MM.1S (cell line): Measurements from ENCODE around the gene ERO1B.

Experiments used
- DNase-seq: peaks from one replicate; pipeline ENCODE4 v3.0.0-alpha.2; 2015
- H2AFZ ChIP-seq: fragments of 300-600 bp; sonication (generic); 2 replicates; pipeline ENCODE4 v1.6.0; 2016; ENCODE audit warnings: antibody characterized with exemption, low read length
- H3F3A ChIP-seq: fragments of 300-600 bp; sonication (generic); 2 replicates; pipeline ENCODE4 v1.6.1; 2016; ENCODE audit warnings: mild to moderate bottlenecking, antibody characterized with exemption, low read length, moderate library complexity, mixed read lengths; ENCODE audit not compliant: insufficient read depth
- H3K27ac ChIP-seq: fragments of 300-600 bp; sonication (generic); 2 replicates; pipeline ENCODE4 v1.5.1; 2016; ENCODE audit warnings: mild to moderate bottlenecking, low read length
- H3K27me3 ChIP-seq: fragments of 300-600 bp; sonication (generic); replicated peaks from 2 replicates; pipeline ENCODE4 v1.6.0; 2016; ENCODE audit warnings: low read length; ENCODE audit not compliant: insufficient read depth
- H3K36me3 ChIP-seq: fragments of 300-600 bp; sonication (generic); replicated peaks from 2 replicates; pipeline ENCODE4 v1.6.1; 2016; ENCODE audit warnings: mild to moderate bottlenecking, low read length, mixed read lengths; ENCODE audit not compliant: insufficient read depth
- H3K4me1 ChIP-seq: fragments of 300-600 bp; sonication (generic); 2 replicates; pipeline ENCODE4 v1.6.1; 2016; ENCODE audit warnings: low read length, mixed read lengths
- H3K4me2 ChIP-seq: fragments of 300-600 bp; sonication (generic); 2 replicates; pipeline ENCODE4 v1.6.0; 2016; ENCODE audit warnings: low read depth, low read length
- H3K4me3 ChIP-seq: fragments of 300-600 bp; sonication (generic); 2 replicates; pipeline ENCODE4 v1.5.1; 2016; ENCODE audit warnings: low read length, mixed read lengths
- H3K79me2 ChIP-seq: fragments of 300-600 bp; sonication (generic); 2 replicates; pipeline ENCODE4 v1.6.1; 2016; ENCODE audit warnings: mixed run types, low read length, mixed read lengths
- H3K9ac ChIP-seq: fragments of 300-600 bp; sonication (generic); 2 replicates; pipeline ENCODE4 v1.6.1; 2016; ENCODE audit warnings: low read length, mixed read lengths
- H3K9me2 ChIP-seq: fragments of 300-600 bp; sonication (generic); replicated peaks from 2 replicates; pipeline ENCODE4 v1.6.1; 2016; ENCODE audit warnings: mild to moderate bottlenecking, low read length, mixed read lengths; ENCODE audit not compliant: insufficient read depth
- H3K9me3 ChIP-seq: fragments of 300-600 bp; sonication (generic); replicated peaks from 2 replicates; pipeline ENCODE4 v1.6.1; 2016; ENCODE audit warnings: mild to moderate bottlenecking, low read length, mixed read lengths; ENCODE audit not compliant: insufficient read depth
- H4K20me1 ChIP-seq: fragments of 300-600 bp; sonication (generic); 2 replicates; pipeline ENCODE4 v1.6.1; 2016; ENCODE audit warnings: mild to moderate bottlenecking, low read length, moderate library complexity, mixed read lengths; ENCODE audit not compliant: insufficient read depth
- EZH2 ChIP-seq: fragments of 300-600 bp; sonication (generic); optimal IDR thresholded peaks from 2 replicates; pipeline ENCODE3; 2017; ENCODE audit warnings: low read depth, mild to moderate bottlenecking, antibody characterized with exemption, low read length, mixed read lengths
- EZH2phosphoT487 ChIP-seq: fragments of 300-600 bp; sonication (generic); IDR thresholded peaks from 2 replicates; pipeline ENCODE4 v1.6.1; 2018; ENCODE audit warnings: antibody characterized with exemption, low read length
- TF ChIP-seq, protein P1 (sequence below): fragments of 300-600 bp; sonication (generic); IDR thresholded peaks from 2 replicates; pipeline ENCODE4 v1.5.1; 2016; ENCODE audit warnings: antibody characterized with exemption, low read length, mixed read lengths

Gene ERO1B

DNA sequence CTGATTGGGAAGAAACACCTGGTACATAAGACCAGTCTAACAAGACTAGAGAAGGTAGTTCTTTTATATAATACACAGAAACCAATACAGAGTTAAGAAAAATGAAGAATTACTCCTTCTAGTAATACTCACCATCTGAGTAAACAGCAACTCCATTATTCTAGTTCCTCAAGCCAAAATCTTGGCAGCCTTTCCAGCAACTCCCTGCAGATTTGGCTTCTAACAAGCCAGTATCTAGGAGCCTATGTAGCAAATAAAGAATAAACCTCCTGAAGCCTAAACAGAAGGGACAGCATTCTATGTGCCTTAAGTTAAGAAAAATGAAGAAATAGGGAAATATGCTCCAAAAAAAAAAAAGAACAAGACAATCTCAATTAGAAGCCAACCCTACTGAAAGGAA lies 24.5 kb downstream of the ERO1B start:
- Histone ChIP-seq H3K27me3 (no peaks in the 10 kb centered on the region), H3K9me3 (no peaks in the 10 kb centered on the region), H3K79me2 (no peaks in the 10 kb centered on the region), H3K9ac (no peak overlapping the region), H3F3A (no peaks in the 10 kb centered on the region), H3K4me1 (no peaks in the 10 kb centered on the region), H3K4me3 (no peak overlapping the region), H4K20me1 (no peaks in the 10 kb centered on the region), H3K27ac (no peak overlapping the region), H3K9me2 (no peaks in the 10 kb centered on the region), H2AFZ (no peak overlapping the region), H3K36me3 (no peaks in the 10 kb centered on the region), H3K4me2 (no peak overlapping the region)
- TF ChIP-seq, protein P1, sequence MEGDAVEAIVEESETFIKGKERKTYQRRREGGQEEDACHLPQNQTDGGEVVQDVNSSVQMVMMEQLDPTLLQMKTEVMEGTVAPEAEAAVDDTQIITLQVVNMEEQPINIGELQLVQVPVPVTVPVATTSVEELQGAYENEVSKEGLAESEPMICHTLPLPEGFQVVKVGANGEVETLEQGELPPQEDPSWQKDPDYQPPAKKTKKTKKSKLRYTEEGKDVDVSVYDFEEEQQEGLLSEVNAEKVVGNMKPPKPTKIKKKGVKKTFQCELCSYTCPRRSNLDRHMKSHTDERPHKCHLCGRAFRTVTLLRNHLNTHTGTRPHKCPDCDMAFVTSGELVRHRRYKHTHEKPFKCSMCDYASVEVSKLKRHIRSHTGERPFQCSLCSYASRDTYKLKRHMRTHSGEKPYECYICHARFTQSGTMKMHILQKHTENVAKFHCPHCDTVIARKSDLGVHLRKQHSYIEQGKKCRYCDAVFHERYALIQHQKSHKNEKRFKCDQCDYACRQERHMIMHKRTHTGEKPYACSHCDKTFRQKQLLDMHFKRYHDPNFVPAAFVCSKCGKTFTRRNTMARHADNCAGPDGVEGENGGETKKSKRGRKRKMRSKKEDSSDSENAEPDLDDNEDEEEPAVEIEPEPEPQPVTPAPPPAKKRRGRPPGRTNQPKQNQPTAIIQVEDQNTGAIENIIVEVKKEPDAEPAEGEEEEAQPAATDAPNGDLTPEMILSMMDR = no peak
- TF ChIP-seq EZH2phosphoT487 (no peak), EZH2 (no peak)
- DNase-seq = no peak

DNA sequence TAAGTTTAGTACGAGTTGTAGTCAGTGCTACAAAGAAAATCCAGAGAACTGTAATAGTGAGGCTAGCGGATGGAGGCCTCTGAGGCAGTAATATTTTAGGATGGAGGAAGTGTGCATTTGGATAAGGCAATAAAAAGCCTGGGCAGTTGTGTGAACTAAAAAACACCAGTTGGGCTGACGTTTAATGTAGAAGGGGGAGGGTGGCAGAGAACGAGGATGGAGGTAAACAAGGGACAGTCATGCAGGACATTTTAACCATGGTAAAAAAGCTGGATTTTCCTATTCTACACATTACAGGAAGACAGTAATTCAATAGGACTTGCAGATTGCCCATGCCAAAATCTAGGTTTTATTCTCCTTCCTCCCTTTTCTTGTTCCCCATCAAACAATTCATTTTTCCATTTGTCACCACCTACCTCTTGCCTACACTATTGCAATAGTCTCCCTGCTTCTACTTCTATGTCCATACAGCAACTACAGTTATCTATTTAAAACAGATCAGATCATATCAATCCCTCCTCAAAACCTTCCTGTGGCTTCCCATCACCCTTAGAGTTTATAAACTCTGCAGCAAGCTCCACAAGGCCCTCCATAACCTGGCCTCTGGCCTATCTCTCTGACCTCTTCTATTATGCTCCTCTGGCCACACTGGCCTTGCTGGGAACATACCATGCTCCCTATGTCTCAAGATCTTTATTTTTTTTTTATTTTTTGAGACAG lies 27.7 kb downstream of the ERO1B start:
- Histone ChIP-seq H3K4me2 (no peak overlapping the region), H3F3A (no peaks in the 10 kb centered on the region), H2AFZ (no peak overlapping the region), H3K9ac (no peak overlapping the region), H3K79me2 (no peaks in the 10 kb centered on the region), H3K9me3 (no peaks in the 10 kb centered on the region), H3K9me2 (no peaks in the 10 kb centered on the region), H3K27ac (no peak overlapping the region), H3K4me1 (no peaks in the 10 kb centered on the region), H4K20me1 (no peaks in the 10 kb centered on the region), H3K4me3 (no peak overlapping the region), H3K27me3 (no peaks in the 10 kb centered on the region), H3K36me3 (no peaks in the 10 kb centered on the region)
- no peak for TF ChIP-seq EZH2phosphoT487
- TF ChIP-seq, protein P1 = no peak
- no peak for TF ChIP-seq EZH2
- no peak for DNase-seq

DNA sequence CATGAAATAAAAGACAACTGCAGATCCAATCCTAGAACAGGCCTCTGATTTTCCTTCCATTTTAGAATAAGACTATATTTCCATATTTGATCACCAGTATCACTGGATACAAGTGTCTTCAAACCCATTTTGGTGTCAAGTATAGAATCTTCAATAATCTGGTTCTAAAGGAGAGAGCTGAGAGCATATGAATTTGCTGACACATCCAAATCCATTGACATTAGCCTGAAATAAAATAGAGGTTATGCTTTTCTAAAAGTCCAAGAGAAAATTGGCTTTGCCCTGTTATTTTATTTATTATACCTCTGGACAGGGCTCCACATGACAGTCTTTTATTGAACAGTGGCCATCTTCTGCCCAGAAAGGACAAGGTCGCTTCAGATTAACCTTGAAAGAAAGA lies 28.6 kb downstream of the ERO1B start:
- Histone ChIP-seq H3K27ac (no peak overlapping the region), H3K9ac (no peak overlapping the region), H3K4me2 (no peak overlapping the region), H3K9me3 (no peaks in the 10 kb centered on the region), H3K4me3 (no peak overlapping the region), H3K27me3 (no peaks in the 10 kb centered on the region), H3K79me2 (no peaks in the 10 kb centered on the region), H3F3A (no peaks in the 10 kb centered on the region), H4K20me1 (no peaks in the 10 kb centered on the region), H3K36me3 (no peaks in the 10 kb centered on the region), H3K9me2 (no peaks in the 10 kb centered on the region), H2AFZ (no peak overlapping the region), H3K4me1 (no peaks in the 10 kb centered on the region)
- no peak for TF ChIP-seq EZH2
- no peak for TF ChIP-seq EZH2phosphoT487
- TF ChIP-seq, protein P1 = no peak
- DNase-seq = no peak
